Left cardiac atrium (tissue), 4 donors: ENCODE measurements around the gene ARID4B. TPM values are rescaled to one million over a fixed set of nuclear protein-coding genes. Genes with fewer than 3 reads are reported as not detected.
A peak's percentile ranks its signal among the peaks of the same experiment; 100 is the strongest.
"Not testable (repeated sequence)": the region's sequence is repeated elsewhere in the genome, so short reads cannot be mapped to it uniquely, and the experiment has no call there.

Experiments
- ATAC-seq, 2 donors: fragments of 200-7000 bp; cut with Tn5 transposase; one replicate each; pipeline ENCODE4 v1.9.1; 2020; ENCODE audit warnings: mild to moderate bottlenecking in 2 of 2, moderate library complexity in 2 of 2
- DNase-seq: peaks from one replicate; pipeline ENCODE4 v3.0.0-alpha.2; 2020
- intact Hi-C, 2 donors: fragments of 100-400 bp; cut with DNase I; formaldehyde crosslinking; loops; one replicate each; pipeline versions ENCODE4 v1.14.1 to v1.15.1; 2022 to 2023
- total RNA-seq, 2 donors: library from RNA; stranded (reverse); fragmentation: NEBNext Ultra II Directional; extraction: Animal tissue kit (Norgen Biotek cat#: 25700); gene quantifications; one replicate each; pipeline ENCODE4 v1.2.1, GENCODE V29; 2021
- donor health status: DM: no; HTN: yes; CAD: no.
- donor health status: DM: no; HTN: yes; CAD: no; lungs with severe emphysema.
- donor health status: DM: yes; HTN: yes; CAD: no.
- donor health status: Dilated cardiomyopathy.

Gene ARID4B
- total RNA-seq, 2 donors from 2014 or later: 17.6 to 19.3 TPM

- DNase-seq (no peak), ATAC-seq (peak; percentile 69 to 94)
- intact Hi-C loops: no loop called here
Measured at GRCh38 chr1:235336903-235337302, 8.9 kb upstream of the ARID4B start.

GRCh38 chr1:235331401-235331800 lies 3.4 kb upstream of the ARID4B start:
- DNase-seq: no peak
- intact Hi-C loops: no loop called here
- no peak for ATAC-seq

DNA sequence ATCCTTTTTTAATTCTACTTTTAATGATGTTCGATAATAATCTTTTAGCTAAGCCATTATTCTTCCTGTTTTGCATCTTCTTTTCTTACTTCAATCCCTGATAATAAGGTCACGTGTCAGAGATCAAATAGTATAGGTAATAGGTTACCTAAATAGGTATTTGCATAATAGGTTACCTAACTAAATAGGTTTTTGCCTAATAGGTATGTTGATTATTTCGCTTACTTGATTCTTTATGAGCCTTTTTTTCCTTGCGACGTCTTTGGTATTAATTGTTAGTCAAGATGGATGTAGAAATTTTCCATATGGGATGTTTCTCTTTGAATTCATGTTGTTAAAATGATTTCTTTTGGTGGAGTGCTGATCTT lies 2.9 kb upstream of the ARID4B start:
- DNase-seq (no peak), ATAC-seq (no peak)
- intact Hi-C loops: no loop called here

GRCh38 chr1:235329139-235329902 lies 1.3 kb upstream of the ARID4B start:
- DNase-seq: peak; percentile 36

GRCh38 chr1:235328271-235329138 lies 526 bp upstream of the ARID4B start, which contains the start of gene GGPS1:
TSS of gene GGPS1 (plus strand) at chr1:235328570. CDS start at chr1:235335265, 6,695 bp downstream.
- intact Hi-C loops: loop anchor here in 1 of 2 donors (5.0 kb wide), 2 partner anchors 76 to 89 kb away; no protein-coding TSS in a partner anchor
- ATAC-seq: peak; percentile 92 to 93
- peak; percentile 97 for DNase-seq

More at GRCh38 chr1:235329139-235329902, 1.3 kb upstream of the ARID4B start:
- intact Hi-C loops: loop anchor here in 1 of 2 donors (5.0 kb wide), 2 partner anchors 77 to 88 kb away; no protein-coding TSS in a partner anchor
- ATAC-seq: peak in 1 of 2 donors; percentile 1

- DNase-seq: peak; percentile 42
- peak; percentile 2 to 16 for ATAC-seq
- intact Hi-C loops: loop anchor here in 1 of 2 donors (5.0 kb wide), 2 partner anchors 75 to 90 kb away; no protein-coding TSS in a partner anchor
Measured at GRCh38 chr1:235326719-235327558, 1.0 kb downstream of the ARID4B start.

DNA sequence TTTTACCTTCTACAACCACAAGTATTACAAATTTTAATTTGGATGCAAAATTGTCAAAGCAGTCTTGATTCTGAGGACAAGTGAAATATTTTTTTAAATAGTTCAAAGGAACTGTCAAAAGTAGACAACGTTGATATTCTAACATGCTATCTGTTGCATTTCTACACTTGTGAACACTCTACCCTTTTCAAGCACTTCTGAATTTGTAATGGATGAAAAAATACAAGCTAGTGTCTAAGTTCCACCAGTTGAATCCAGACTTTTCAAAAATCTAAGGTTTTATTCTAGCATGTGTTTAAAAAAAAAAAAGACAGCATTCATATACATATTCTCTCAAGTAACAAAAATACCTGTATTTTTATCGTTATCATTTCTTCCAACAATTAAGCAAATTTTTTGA lies 2.1 kb downstream of the ARID4B start:
- no peak for DNase-seq
- intact Hi-C loops: loop anchor here in 1 of 2 donors (5.0 kb wide), 2 partner anchors 74 to 91 kb away; no protein-coding TSS in a partner anchor
- ATAC-seq: no peak

DNA sequence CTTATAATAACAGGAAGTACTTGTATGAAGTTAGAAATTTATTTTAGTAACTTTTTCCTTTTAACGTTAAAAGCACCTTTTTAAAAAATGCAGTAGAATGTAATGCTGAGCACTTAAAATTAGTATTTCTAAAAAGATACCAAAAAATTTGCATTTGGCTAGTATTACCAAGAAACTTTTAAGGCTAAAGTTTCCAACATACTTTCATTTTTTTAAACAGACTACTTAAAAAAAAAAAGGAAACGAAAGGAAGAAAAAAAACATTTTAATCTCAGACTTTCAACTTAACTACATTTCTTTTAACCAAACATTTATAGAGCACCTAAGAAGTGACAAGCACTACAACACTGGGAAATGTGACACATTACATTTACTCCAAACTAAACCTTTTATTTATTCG lies 2.8 kb downstream of the ARID4B start:
- ATAC-seq: no peak
- intact Hi-C loops: loop anchor here in 1 of 2 donors (5.0 kb wide), 2 partner anchors 73 to 92 kb away; no protein-coding TSS in a partner anchor

DNA sequence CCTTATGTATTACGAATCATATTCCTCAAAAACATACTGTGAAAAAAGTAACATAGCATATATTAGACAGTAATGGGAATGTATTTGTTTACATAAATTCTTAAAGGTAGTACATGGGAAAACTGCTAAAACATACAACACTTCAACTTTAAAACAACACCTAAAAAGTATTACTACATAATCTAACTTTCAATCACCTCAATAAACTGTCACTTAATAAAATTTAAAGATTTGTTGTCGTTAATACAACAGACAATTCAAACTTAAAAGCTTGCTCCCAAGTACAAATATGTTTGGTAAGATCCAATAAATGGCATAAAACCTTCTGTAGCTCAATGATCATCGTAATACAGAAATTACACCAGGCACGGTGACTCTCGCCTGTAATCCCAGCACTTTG lies 3.7 kb downstream of the ARID4B start:
- no peak for ATAC-seq
- intact Hi-C loops: no loop called here
- DNase-seq: no peak

More for the DNA sequence above, 2.8 kb downstream of the ARID4B start:
- no peak for DNase-seq

- DNase-seq (no peak), ATAC-seq (no peak)
- intact Hi-C loops: no loop called here
Measured at GRCh38 chr1:235320521-235321179, 7.3 kb downstream of the ARID4B start.

GRCh38 chr1:235319255-235319654 lies 8.7 kb downstream of the ARID4B start:
- intact Hi-C loops: no loop called here
- no peak for ATAC-seq

GRCh38 chr1:235317168-235317567 lies 10.8 kb downstream of the ARID4B start:
- DNase-seq (no peak), ATAC-seq (peak in 1 of 2 donors; percentile 36)
- intact Hi-C loops: no loop called here

More at GRCh38 chr1:235319255-235319654, 8.7 kb downstream of the ARID4B start:
- DNase-seq: no peak

- intact Hi-C loops: no loop called here
- ATAC-seq: no peak
- no peak for DNase-seq
Measured at GRCh38 chr1:235315735-235316134, 12.2 kb downstream of the ARID4B start.

GRCh38 chr1:235315173-235315572 lies 12.8 kb downstream of the ARID4B start:
- no peak for DNase-seq
- intact Hi-C loops: no loop called here
- ATAC-seq: no peak

GRCh38 chr1:235313931-235314678 lies 13.9 kb downstream of the ARID4B start:
- intact Hi-C loops: no loop called here
- DNase-seq (no peak), ATAC-seq (no peak)

- ATAC-seq: no peak
- intact Hi-C loops: no loop called here
- DNase-seq: no peak
Measured at GRCh38 chr1:235313262-235313661, 14.7 kb downstream of the ARID4B start.

- ATAC-seq, DNase-seq, intact Hi-C loops: not testable (repeated sequence)
Measured at GRCh38 chr1:235309206-235309605, 18.8 kb downstream of the ARID4B start.
